GM23248 (cell line): ENCODE measurements around the gene INTS3. TPM values are rescaled to one million over a fixed set of nuclear protein-coding genes. Genes with fewer than 3 reads are reported as not detected.

Source experiments
- DNase-seq: peaks from one replicate; pipeline ENCODE4 v3.0.0-alpha.2; 2015
- H2AFZ ChIP-seq: fragments of 200-600 bp; sonication (generic); 2 replicates; pipeline ENCODE4 v1.6.1; 2016; ENCODE audit warnings: antibody characterized with exemption
- H3F3A ChIP-seq: fragments of 200-600 bp; sonication (generic); 2 replicates; pipeline ENCODE4 v1.6.1; 2016; ENCODE audit warnings: mild to moderate bottlenecking, antibody characterized with exemption, mixed run types; ENCODE audit not compliant: insufficient read depth
- H3K27ac ChIP-seq: fragments of 200-600 bp; sonication (generic); 2 replicates; pipeline ENCODE4 v1.5.1; 2016; ENCODE audit warnings: mild to moderate bottlenecking
- H3K27me3 ChIP-seq: fragments of 200-600 bp; sonication (generic); replicated peaks from 2 replicates; pipeline ENCODE4 v1.6.1; 2016; ENCODE audit warnings: mild to moderate bottlenecking; ENCODE audit not compliant: insufficient read depth
- H3K36me3 ChIP-seq: fragments of 200-600 bp; sonication (generic); 2 replicates; pipeline ENCODE4 v1.6.1; 2016; ENCODE audit warnings: low read depth, mild to moderate bottlenecking
- H3K4me1 ChIP-seq: fragments of 200-600 bp; sonication (generic); 2 replicates; pipeline ENCODE4 v1.6.1; 2016; ENCODE audit warnings: mild to moderate bottlenecking; ENCODE audit not compliant: insufficient read depth
- H3K4me2 ChIP-seq: fragments of 200-600 bp; sonication (generic); one replicate; pipeline ENCODE4 v1.6.1; 2016; ENCODE audit warnings: mild to moderate bottlenecking; ENCODE audit not compliant: unreplicated experiment
- H3K4me3 ChIP-seq: fragments of 200-600 bp; sonication (generic); 2 replicates; pipeline ENCODE4 v1.5.1; 2016; ENCODE audit warnings: mild to moderate bottlenecking
- H3K79me2 ChIP-seq: fragments of 200-600 bp; sonication (generic); 2 replicates; pipeline ENCODE4 v1.6.1; 2016; ENCODE audit warnings: mild to moderate bottlenecking; ENCODE audit not compliant: insufficient read depth
- H3K9ac ChIP-seq: fragments of 200-600 bp; sonication (generic); 2 replicates; pipeline ENCODE4 v1.6.1; 2016; ENCODE audit warnings: mild to moderate bottlenecking
- H3K9me2 ChIP-seq: fragments of 200-600 bp; sonication (generic); 2 replicates; pipeline ENCODE4 v1.6.1; 2016; ENCODE audit warnings: mixed run types, mild to moderate bottlenecking, moderate library complexity; ENCODE audit not compliant: insufficient read depth
- H3K9me3 ChIP-seq: fragments of 200-600 bp; sonication (generic); one replicate; pipeline ENCODE4 v1.6.1; 2017; ENCODE audit warnings: low read depth
- H4K20me1 ChIP-seq: fragments of 200-600 bp; sonication (generic); 2 replicates; pipeline ENCODE4 v1.6.0; 2016; ENCODE audit not compliant: insufficient read depth
- EZH2 ChIP-seq: fragments of 200-600 bp; sonication (generic); IDR thresholded peaks from 2 replicates; pipeline ENCODE4 v1.6.1; 2018; ENCODE audit warnings: antibody characterized with exemption, mild to moderate bottlenecking; ENCODE audit not compliant: insufficient read depth, poor library complexity, severe bottlenecking
- EZH2phosphoT487 ChIP-seq: fragments of 200-600 bp; sonication (generic); IDR thresholded peaks from 2 replicates; pipeline ENCODE4 v1.6.1; 2018; ENCODE audit warnings: antibody characterized with exemption, moderate library complexity, mild to moderate bottlenecking, low read depth; ENCODE audit not compliant: insufficient read depth
- WGBS, 2 experiments: methylation state at CpG; one replicate each; pipeline ENCODE4 v1.1.6; 2015 to 2017; ENCODE audit warnings: low lambda C conversion rate in 2 of 2, low coverage in 1 of 2; ENCODE audit errors: missing lambda C conversion rate in 2 of 2; 5-methylcytosine and 5-hydroxymethylcytosine counted together
- in situ Hi-C: fragments of 300-500 bp; cut with MboI; formaldehyde crosslinking; loops from 2 replicates; pipeline ENCODE4 v1.15.0; 2020
- polyA plus RNA-seq: library from polyadenylated mRNA; unstranded; fragments of >200 nt; fragmentation: Nextera tagmentation; extraction: Ambion mirVana; gene quantifications from 2 replicates; pipeline ENCODE4 v1.2.1, GENCODE V29; 2016
- total RNA-seq: library from RNA; depleted of rRNA; stranded (reverse); fragments of >200 nt; shearing (Covaris generic); gene quantifications from 2 replicates; pipeline ENCODE4 v1.2.3, GENCODE V29; 2014

The INTS3 gene
- total and polyA plus RNA-seq, 2 experiments from 2014 or later: 19.9 to 40.2 TPM

GRCh38 chr1:153741986-153742385, 14.1 kb downstream of the INTS3 start:
- Histone ChIP-seq H3K79me2 (peaks cover 32% of the 10 kb centered on the region), H3F3A (peaks cover 25% of the 10 kb centered on the region), H3K4me2 (no peak overlapping the region), H3K9me2 (no peaks in the 10 kb centered on the region), H2AFZ (no peak overlapping the region), H3K36me3 (peaks cover 23% of the 10 kb centered on the region), H3K4me3 (no peak overlapping the region), H4K20me1 (no peaks in the 10 kb centered on the region), H3K9me3 (no peaks in the 10 kb centered on the region), H3K27me3 (no peaks in the 10 kb centered on the region), H3K4me1 (peaks cover 16% of the 10 kb centered on the region), H3K27ac (peak overlapping the region; percentile 76; the same call in 1 of the 2 replicates), H3K9ac (no peak overlapping the region)
- 67 to 76% methylated on average over 2 of the region's 2 CpGs for WGBS, 2 experiments
- no peak for TF ChIP-seq EZH2
- TF ChIP-seq EZH2phosphoT487: no peak
- in situ Hi-C loops: loop anchor here (25.0 kb wide), 1 partner anchor 380 kb away; the partner anchor contains the start of gene S100A9
- no peak for DNase-seq

- H3K4me1 ChIP-seq: peaks cover 16% of the 10 kb centered on the region
- peaks cover 29% of the 10 kb centered on the region for H3K79me2 ChIP-seq
- DNase-seq: peak; percentile 79
- H3F3A ChIP-seq: peaks cover 31% of the 10 kb centered on the region
- peak overlapping the region; percentile 76 for H3K27ac ChIP-seq
- peaks cover 29% of the 10 kb centered on the region for H3K36me3 ChIP-seq
- WGBS, 2 experiments: 30 to 42% methylated on average over 5 of the region's 5 CpGs
- H4K20me1 ChIP-seq: no peaks in the 10 kb centered on the region
- H2AFZ ChIP-seq: no peak overlapping the region
- H3K9me2 ChIP-seq: no peaks in the 10 kb centered on the region
- no peaks in the 10 kb centered on the region for H3K9me3 ChIP-seq
- TF ChIP-seq EZH2 (no peak), EZH2phosphoT487 (no peak)
- in situ Hi-C loops: loop anchor here (25.0 kb wide), 1 partner anchor 380 kb away; the partner anchor contains the start of gene S100A9
- no peak overlapping the region for H3K4me3 ChIP-seq
- H3K9ac ChIP-seq: peak overlapping the region; percentile 32
- H3K4me2 ChIP-seq: peak overlapping the region; percentile 20
- no peaks in the 10 kb centered on the region for H3K27me3 ChIP-seq
Measured at GRCh38 chr1:153742411-153743142, 14.7 kb downstream of the INTS3 start.

- peaks cover 53% of the 10 kb centered on the region for H3F3A ChIP-seq
- peaks cover 26% of the 10 kb centered on the region for H3K4me1 ChIP-seq
- 98% methylated on average over 2 of the region's 2 CpGs for WGBS, 2 experiments
- TF ChIP-seq EZH2: no peak
- no peak for TF ChIP-seq EZH2phosphoT487
- no peak overlapping the region for H3K4me3 ChIP-seq
- no peaks in the 10 kb centered on the region for H3K9me3 ChIP-seq
- no peaks in the 10 kb centered on the region for H3K9me2 ChIP-seq
- no peak for DNase-seq
- peaks cover 30% of the 10 kb centered on the region for H3K36me3 ChIP-seq
- no peak overlapping the region for H3K4me2 ChIP-seq
- no peaks in the 10 kb centered on the region for H4K20me1 ChIP-seq
- no peak overlapping the region for H3K27ac ChIP-seq
- H3K9ac ChIP-seq: no peak overlapping the region
- H3K27me3 ChIP-seq: no peaks in the 10 kb centered on the region
- no peak overlapping the region for H2AFZ ChIP-seq
- in situ Hi-C loops: loop anchor here (25.0 kb wide), 1 partner anchor 383 kb away; the partner anchor contains the start of gene S100A9
- H3K79me2 ChIP-seq: peaks cover 17% of the 10 kb centered on the region; the same call in 1 of the 2 replicates
Measured at GRCh38 chr1:153745417-153745816, 17.6 kb downstream of the INTS3 start.

DNA sequence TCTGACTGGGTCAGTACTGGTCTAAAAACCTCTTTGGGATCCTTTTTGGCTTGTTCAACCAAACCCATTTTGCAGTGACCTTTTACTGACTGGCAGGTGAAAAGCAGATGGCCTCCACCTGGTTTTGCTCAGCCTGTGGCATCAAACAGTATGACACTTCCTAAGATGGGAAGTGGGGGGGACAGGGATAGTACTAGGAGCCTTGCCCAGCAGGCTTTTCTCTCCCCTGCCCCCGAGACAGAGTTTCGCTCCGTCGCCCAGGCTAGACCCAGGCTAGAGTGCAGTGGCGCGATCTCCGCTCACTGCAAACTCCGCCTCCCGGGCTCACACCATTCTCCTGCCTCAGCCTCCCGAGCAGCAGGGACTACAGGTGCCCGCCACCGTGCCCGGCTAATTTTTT, 18.3 kb downstream of the INTS3 start:
- in situ Hi-C loops: loop anchor here (25.0 kb wide), 1 partner anchor 384 kb away; the partner anchor contains the start of gene S100A9
- 92 to 97% methylated on average over 12 to 13 of the region's 13 CpGs for WGBS, 2 experiments

More for the DNA sequence above, 18.3 kb downstream of the INTS3 start:
- Histone ChIP-seq H3K79me2 (peaks cover 17% of the 10 kb centered on the region; the same call in 1 of the 2 replicates), H3K4me2 (no peak overlapping the region), H3K4me3 (no peak overlapping the region), H3K27ac (no peak overlapping the region), H3K27me3 (no peaks in the 10 kb centered on the region), H4K20me1 (no peaks in the 10 kb centered on the region), H3K36me3 (peaks cover 33% of the 10 kb centered on the region), H3K9ac (no peak overlapping the region), H2AFZ (no peak overlapping the region), H3K9me2 (no peaks in the 10 kb centered on the region), H3F3A (peaks cover 58% of the 10 kb centered on the region), H3K9me3 (no peaks in the 10 kb centered on the region), H3K4me1 (peaks cover 29% of the 10 kb centered on the region)
- no peak for TF ChIP-seq EZH2
- TF ChIP-seq EZH2phosphoT487: no peak
- DNase-seq: no peak
